Sigmoid colon (tissue), 4 donors: ENCODE results near the gene PDZD4.

Experiments
- EP300 ChIP-seq, 4 donors: sonication (generic); formaldehyde crosslinking; IDR thresholded peaks; one replicate each; pipeline ENCODE4 v1.6.1; 2017; ENCODE audit warnings: antibody characterized with exemption in 4 of 4
- POLR2A ChIP-seq, 2 donors: fragments of 450-650 bp; IDR thresholded peaks; one replicate each; pipeline ENCODE4 v1.6.1; 2016; ENCODE audit warnings: antibody characterized with exemption in 2 of 2, mild to moderate bottlenecking in 2 of 2, moderate library complexity in 2 of 2
- POLR2AphosphoS5 ChIP-seq, 4 donors: sonication (generic); formaldehyde crosslinking; IDR thresholded peaks; one replicate each; pipeline ENCODE4 v1.6.1; 2017; ENCODE audit warnings: antibody characterized with exemption in 4 of 4
- TF ChIP-seq, protein P1 (sequence below), 4 experiments: fragments of 450-650 bp in 3 of 4; fragments of 200-600 bp in 1 of 4; IDR thresholded peaks; one replicate each; pipeline ENCODE4 v1.5.1; 2016 to 2019; ENCODE audit warnings: antibody characterized with exemption in 4 of 4, mild to moderate bottlenecking in 3 of 4, moderate library complexity in 2 of 4

DNA sequence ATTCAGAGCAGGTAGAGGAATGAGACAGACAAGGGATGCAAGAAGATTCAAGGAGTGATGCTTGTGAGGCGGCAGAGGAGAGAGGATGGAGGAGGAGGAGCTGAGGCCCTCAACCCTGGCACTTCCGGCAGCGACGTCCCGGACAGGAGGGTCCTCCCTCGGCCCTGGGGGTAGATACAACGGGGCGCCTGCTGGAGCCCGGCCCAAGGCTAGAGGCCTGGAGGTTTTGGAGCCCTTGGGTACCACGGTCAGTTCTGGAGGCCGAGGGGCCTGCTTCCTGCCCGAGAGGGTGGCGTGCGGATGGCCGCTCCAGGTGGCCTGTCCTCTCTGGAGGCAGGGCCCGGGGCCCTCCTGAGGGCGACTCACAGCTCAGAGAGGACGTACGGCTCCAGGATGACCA, 22.4 kb downstream of the PDZD4 start:
- TF ChIP-seq, protein P1, sequence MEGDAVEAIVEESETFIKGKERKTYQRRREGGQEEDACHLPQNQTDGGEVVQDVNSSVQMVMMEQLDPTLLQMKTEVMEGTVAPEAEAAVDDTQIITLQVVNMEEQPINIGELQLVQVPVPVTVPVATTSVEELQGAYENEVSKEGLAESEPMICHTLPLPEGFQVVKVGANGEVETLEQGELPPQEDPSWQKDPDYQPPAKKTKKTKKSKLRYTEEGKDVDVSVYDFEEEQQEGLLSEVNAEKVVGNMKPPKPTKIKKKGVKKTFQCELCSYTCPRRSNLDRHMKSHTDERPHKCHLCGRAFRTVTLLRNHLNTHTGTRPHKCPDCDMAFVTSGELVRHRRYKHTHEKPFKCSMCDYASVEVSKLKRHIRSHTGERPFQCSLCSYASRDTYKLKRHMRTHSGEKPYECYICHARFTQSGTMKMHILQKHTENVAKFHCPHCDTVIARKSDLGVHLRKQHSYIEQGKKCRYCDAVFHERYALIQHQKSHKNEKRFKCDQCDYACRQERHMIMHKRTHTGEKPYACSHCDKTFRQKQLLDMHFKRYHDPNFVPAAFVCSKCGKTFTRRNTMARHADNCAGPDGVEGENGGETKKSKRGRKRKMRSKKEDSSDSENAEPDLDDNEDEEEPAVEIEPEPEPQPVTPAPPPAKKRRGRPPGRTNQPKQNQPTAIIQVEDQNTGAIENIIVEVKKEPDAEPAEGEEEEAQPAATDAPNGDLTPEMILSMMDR (IDR thresholded peaks at IDR 0.05), result no peak
- TF ChIP-seq EP300 (IDR thresholded peaks at IDR 0.05), result no peak
- no peak for TF ChIP-seq POLR2A (IDR thresholded peaks at IDR 0.05)
- no peak for TF ChIP-seq POLR2AphosphoS5 (IDR thresholded peaks at IDR 0.05)
